Tibial nerve (tissue), 4 donors: ENCODE results near the gene NFATC3.

Experiments used
- EP300 ChIP-seq, 2 donors: sonication (generic); formaldehyde crosslinking; IDR thresholded peaks; one replicate each; pipeline ENCODE4 v1.6.1; 2017; ENCODE audit warnings: antibody characterized with exemption in 2 of 2, mild to moderate bottlenecking in 1 of 2
- POLR2A ChIP-seq, 2 donors: fragments of 450-650 bp; IDR thresholded peaks; one replicate each; pipeline ENCODE4 v1.6.1; 2017; ENCODE audit warnings: antibody characterized with exemption in 2 of 2, mild to moderate bottlenecking in 2 of 2, moderate library complexity in 2 of 2
- TF ChIP-seq, protein P1 (sequence below), 5 experiments: fragments of 200-600 bp in 3 of 5; fragments of 450-650 bp in 2 of 5; sonication (generic) in 3 of 5; IDR thresholded peaks; one replicate each; pipeline ENCODE4 v1.5.1; 2016 to 2019; ENCODE audit warnings: antibody characterized with exemption in 5 of 5, mild to moderate bottlenecking in 3 of 5, moderate library complexity in 2 of 5

DNA sequence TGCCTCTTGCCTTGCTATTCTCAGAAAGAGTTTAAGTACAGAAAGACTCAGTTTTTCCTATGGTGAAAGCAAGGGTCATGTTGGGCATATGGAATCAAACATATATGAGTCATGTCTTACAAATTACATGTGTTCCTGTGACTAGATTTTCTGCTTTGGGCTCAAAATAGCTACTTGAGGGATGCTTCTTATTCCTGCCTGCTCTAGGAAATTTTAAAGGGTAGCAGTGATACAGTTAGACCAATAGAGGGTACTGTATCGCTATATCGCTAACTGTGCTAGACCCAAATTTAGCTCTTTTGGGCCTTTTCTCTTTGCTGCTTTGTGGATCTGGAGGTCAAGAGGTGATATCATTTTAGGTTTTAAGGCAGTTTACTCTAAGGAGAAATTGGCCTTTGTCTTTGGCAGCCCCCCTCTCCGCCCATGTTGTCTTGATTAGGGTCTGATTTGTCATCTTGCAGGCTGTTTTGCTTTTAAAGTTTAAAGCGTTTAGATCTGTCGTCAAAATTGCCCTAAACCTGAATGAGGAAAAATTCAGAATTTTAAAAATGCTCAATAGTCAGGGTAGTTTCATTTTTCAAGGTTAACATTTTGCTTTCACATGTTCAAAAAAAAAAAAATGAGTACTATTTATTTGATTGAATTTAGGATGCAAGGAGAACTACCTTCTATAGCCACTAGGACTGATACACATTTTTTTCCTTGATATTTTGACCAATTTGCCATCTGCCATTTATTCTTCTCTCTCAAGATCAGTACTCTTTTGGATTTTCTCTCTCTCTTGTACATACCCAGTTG is 8.8 kb downstream of the NFATC3 start:
- TF ChIP-seq EP300 (IDR thresholded peaks at IDR 0.05): no peak
- TF ChIP-seq, protein P1, sequence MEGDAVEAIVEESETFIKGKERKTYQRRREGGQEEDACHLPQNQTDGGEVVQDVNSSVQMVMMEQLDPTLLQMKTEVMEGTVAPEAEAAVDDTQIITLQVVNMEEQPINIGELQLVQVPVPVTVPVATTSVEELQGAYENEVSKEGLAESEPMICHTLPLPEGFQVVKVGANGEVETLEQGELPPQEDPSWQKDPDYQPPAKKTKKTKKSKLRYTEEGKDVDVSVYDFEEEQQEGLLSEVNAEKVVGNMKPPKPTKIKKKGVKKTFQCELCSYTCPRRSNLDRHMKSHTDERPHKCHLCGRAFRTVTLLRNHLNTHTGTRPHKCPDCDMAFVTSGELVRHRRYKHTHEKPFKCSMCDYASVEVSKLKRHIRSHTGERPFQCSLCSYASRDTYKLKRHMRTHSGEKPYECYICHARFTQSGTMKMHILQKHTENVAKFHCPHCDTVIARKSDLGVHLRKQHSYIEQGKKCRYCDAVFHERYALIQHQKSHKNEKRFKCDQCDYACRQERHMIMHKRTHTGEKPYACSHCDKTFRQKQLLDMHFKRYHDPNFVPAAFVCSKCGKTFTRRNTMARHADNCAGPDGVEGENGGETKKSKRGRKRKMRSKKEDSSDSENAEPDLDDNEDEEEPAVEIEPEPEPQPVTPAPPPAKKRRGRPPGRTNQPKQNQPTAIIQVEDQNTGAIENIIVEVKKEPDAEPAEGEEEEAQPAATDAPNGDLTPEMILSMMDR (IDR thresholded peaks at IDR 0.05): peak in 4 of 5 experiments; percentile 23 to 46 (median 35)
- TF ChIP-seq POLR2A (IDR thresholded peaks at IDR 0.05): no peak
